ENCODE measurements around the gene PLPP4.

- TF ChIP-seq POLR2A (IDR thresholded peaks at IDR 0.05) (no peak), CTCF (IDR thresholded peaks at IDR 0.05) (no peak)
Measured at GRCh38 chr10:120494313-120494710, 37.3 kb downstream of the PLPP4 start.
